ENCODE measurements around the gene MPC2.
A peak's percentile ranks its signal among the peaks of the same experiment; 100 is the strongest.
"Not testable (repeated sequence)": the region's sequence is repeated elsewhere in the genome, so short reads cannot be mapped to it uniquely, and the experiment has no call there.

The MPC2 gene

DNA sequence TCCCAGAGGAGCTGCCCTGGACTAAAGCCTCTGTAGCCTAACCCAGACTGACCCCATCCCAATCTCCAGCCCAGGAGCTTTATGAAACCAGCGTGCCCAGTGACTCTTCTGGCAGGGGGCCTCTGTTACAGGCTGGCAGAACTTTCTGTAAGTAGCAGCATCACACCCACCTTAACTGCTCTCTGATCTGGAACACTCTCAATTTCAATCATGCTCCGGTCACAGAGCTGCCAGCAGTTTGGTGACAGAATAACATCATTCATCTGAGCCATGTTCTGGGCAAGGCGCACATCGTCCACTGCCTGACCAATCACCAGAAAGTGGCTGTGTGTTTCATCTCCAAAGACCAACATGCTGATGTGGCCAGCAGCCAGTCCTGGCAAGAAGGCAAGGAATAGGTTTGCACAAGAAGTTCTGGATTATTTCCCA, 37.6 kb downstream of the MPC2 start:
- no peak for DNase-seq (ENCODE audit: low read depth)
- TF ChIP-seq, protein P1, sequence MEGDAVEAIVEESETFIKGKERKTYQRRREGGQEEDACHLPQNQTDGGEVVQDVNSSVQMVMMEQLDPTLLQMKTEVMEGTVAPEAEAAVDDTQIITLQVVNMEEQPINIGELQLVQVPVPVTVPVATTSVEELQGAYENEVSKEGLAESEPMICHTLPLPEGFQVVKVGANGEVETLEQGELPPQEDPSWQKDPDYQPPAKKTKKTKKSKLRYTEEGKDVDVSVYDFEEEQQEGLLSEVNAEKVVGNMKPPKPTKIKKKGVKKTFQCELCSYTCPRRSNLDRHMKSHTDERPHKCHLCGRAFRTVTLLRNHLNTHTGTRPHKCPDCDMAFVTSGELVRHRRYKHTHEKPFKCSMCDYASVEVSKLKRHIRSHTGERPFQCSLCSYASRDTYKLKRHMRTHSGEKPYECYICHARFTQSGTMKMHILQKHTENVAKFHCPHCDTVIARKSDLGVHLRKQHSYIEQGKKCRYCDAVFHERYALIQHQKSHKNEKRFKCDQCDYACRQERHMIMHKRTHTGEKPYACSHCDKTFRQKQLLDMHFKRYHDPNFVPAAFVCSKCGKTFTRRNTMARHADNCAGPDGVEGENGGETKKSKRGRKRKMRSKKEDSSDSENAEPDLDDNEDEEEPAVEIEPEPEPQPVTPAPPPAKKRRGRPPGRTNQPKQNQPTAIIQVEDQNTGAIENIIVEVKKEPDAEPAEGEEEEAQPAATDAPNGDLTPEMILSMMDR (IDR thresholded peaks at IDR 0.05; ENCODE audit: insufficient read depth, low read depth, low read length, missing control alignments), result no peak
- H3K4me3 ChIP-seq (ENCODE audit: low read length), result no peak overlapping the region

GRCh38 chr1:167898578-167899222, 38.2 kb downstream of the MPC2 start:
- DNase-seq (ENCODE audit: low read depth), result no peak
- H3K4me3 ChIP-seq (ENCODE audit: low read length), result no peak overlapping the region
- TF ChIP-seq, protein P1 (IDR thresholded peaks at IDR 0.05; ENCODE audit: insufficient read depth, low read depth, low read length, missing control alignments), result no peak

DNA sequence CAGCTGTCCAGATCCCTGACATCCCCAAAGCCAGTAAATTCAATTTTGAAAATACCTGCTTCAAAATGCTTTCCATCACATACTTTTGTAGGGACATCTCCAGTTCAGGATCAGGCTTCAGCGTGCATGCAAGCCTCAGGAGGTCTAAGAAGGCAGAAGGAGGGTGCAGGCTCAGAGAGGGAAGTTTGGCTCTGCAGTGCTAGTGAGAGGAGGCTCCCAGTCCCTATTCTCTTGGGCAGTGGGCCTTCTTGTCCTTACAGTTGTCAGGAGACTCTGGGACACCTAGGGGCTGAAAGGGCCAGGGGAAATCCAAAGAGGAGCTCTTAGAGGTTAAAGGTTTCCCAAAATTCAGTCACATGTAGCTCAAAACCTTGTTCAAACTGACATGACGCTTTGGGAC, 43.1 kb downstream of the MPC2 start:
- no peak for DNase-seq (ENCODE audit: low read depth)
- no peak overlapping the region for H3K4me3 ChIP-seq (ENCODE audit: low read length)
- TF ChIP-seq, protein P1 (IDR thresholded peaks at IDR 0.05; ENCODE audit: insufficient read depth, low read depth, low read length, missing control alignments), result no peak

GRCh38 chr1:167890400-167890799, 46.5 kb downstream of the MPC2 start:
- no peak for DNase-seq (ENCODE audit: low read depth)
- TF ChIP-seq, protein P1 (IDR thresholded peaks at IDR 0.05; ENCODE audit: insufficient read depth, low read depth, low read length, missing control alignments), result no peak
- no peak overlapping the region for H3K4me3 ChIP-seq (ENCODE audit: low read length)

DNA sequence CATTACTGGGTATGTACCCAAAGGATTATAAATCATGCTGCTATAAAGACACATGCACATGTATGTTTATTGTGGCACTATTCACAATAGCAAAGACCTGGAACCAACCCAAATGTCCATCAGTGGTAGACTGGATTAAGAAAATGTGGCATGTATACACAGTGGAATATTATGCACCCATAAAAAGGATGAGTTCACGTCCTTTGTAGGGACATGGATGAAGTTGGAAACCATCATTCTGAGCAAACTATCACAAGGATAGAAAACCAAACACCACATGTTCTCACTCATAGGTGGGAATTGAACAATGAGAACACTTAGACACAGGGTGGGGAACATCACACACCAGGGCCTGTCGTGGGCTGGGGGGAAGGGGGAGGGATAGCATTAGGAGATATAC, 49.7 kb downstream of the MPC2 start:
- not testable (repeated sequence) for DNase-seq (ENCODE audit: low read depth); H3K4me3 ChIP-seq (ENCODE audit: low read length)

DNA sequence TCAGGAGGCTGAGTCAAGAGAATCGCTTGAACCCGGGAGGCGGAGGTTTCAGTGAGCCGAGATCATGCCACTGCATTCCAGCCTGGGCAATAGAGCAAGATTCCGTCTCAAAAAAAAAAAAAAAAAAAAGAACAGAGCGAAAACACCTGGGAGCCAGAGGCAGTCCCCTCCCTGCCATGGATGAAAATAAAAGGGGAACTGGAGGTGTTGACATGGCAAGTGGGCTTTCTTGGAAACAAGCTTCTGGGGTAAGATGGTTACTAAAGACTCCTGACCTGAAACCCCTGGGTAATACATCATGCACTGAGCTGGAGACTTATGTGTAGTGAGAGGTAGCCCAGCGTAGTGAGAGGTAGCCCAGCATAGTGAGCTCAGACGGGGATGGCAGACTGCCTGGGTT, 54.5 kb downstream of the MPC2 start:
- TF ChIP-seq, protein P1 (IDR thresholded peaks at IDR 0.05; ENCODE audit: insufficient read depth, low read depth, low read length, missing control alignments), result no peak
- no peak for DNase-seq (ENCODE audit: low read depth)
- H3K4me3 ChIP-seq (ENCODE audit: low read length), result no peak overlapping the region

DNA sequence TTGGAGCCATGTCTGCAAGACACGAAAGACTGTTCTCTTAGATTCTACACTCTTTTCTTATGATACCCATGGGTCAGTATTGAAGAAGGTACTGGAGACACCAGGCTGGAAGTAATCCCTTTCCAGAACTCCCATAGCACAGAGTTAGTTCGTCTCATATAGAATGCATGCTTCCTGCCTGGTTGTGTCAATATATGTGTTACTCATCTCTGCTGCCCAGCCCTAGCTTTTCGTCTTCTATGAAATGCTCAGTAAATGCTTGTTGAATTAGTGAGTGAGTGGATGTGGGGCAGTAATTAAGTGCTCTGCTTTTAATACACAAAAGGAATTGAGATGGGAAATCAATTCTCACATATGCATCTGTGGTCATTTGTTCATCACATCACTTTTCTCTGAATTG, 55.1 kb downstream of the MPC2 start:
- no peak overlapping the region for H3K4me3 ChIP-seq (ENCODE audit: low read length)
- TF ChIP-seq, protein P1 (IDR thresholded peaks at IDR 0.05; ENCODE audit: insufficient read depth, low read depth, low read length, missing control alignments), result no peak
- peak; percentile 76 for DNase-seq (ENCODE audit: low read depth)
